Measurements from ENCODE around the gene CCDC50. TPM values are rescaled to one million over a fixed set of nuclear protein-coding genes. Genes with fewer than 3 reads are reported as not detected.

CCDC50 gene
- total RNA-seq, 4 donors from 2014 or later: 133 to 248 (median 194) TPM

GRCh38 chr3:191391861-191392808, 62.9 kb downstream of the CCDC50 start:
- H3K27me3 ChIP-seq: no peaks in the 10 kb centered on the region
- no peak for ATAC-seq
- no peaks in the 10 kb centered on the region for H3K9me3 ChIP-seq
- peaks cover 0 to 39% of the 10 kb centered on the region in 2 donors for H3K36me3 ChIP-seq
- H3K27ac ChIP-seq: no peak overlapping the region
- peaks cover 0 to 8% (median 0%) of the 10 kb centered on the region in 3 donors for H3K4me1 ChIP-seq
- TF ChIP-seq EP300 (IDR thresholded peaks at IDR 0.05) (no peak), POLR2A (IDR thresholded peaks at IDR 0.05) (no peak), CTCF (IDR thresholded peaks at IDR 0.05) (no peak), POLR2AphosphoS5 (IDR thresholded peaks at IDR 0.05) (no peak)
- 92 to 100% methylated on average over 2 of the region's 2 CpGs for WGBS, 2 donors (ENCODE audit: low coverage in 1 of 2)
- no peak overlapping the region for H3K4me3 ChIP-seq

- TF ChIP-seq CTCF (IDR thresholded peaks at IDR 0.05) (no peak), POLR2A (IDR thresholded peaks at IDR 0.05) (no peak), POLR2AphosphoS5 (IDR thresholded peaks at IDR 0.05) (no peak), EP300 (IDR thresholded peaks at IDR 0.05) (no peak)
- H3K4me3 ChIP-seq: no peak overlapping the region
- H3K27me3 ChIP-seq: no peaks in the 10 kb centered on the region
- H3K9me3 ChIP-seq: no peaks in the 10 kb centered on the region
- peaks cover 0 to 8% (median 0%) of the 10 kb centered on the region in 3 donors for H3K4me1 ChIP-seq
- H3K27ac ChIP-seq: no peak overlapping the region
- H3K36me3 ChIP-seq: peaks cover 0 to 49% of the 10 kb centered on the region in 2 donors
- ATAC-seq: no peak
Observed at GRCh38 chr3:191393146-191393545, 64.0 kb downstream of the CCDC50 start.

DNA sequence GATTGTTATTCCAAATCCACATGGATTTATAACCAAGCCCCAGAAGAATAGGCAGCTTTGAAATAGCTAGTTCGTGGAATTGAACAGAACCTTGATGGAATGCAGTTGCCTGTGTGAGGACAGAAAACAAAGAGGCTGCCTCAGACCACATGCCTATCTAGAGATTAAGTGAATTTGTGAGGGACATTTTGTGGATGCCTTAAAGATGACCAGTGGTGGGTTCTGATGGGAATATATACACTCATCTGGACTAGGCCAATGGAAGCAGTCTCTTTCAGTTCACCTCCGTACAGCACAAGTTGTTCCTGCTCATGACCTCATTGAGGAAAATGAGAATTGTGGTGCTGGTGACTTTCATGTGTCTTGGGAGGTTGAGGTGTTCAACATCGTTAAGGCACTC, 68.6 kb downstream of the CCDC50 start:
- peaks cover 0 to 7% (median 0%) of the 10 kb centered on the region in 3 donors for H3K4me1 ChIP-seq
- no peak for ATAC-seq
- 77 to 88% methylated on average over 3 of the region's 3 CpGs for WGBS, 2 donors (ENCODE audit: low coverage in 1 of 2)
- no peak overlapping the region for H3K27ac ChIP-seq
- H3K36me3 ChIP-seq: peaks cover 0 to 16% of the 10 kb centered on the region in 2 donors
- no peaks in the 10 kb centered on the region for H3K9me3 ChIP-seq
- no peak overlapping the region for H3K4me3 ChIP-seq
- H3K27me3 ChIP-seq: no peaks in the 10 kb centered on the region
- TF ChIP-seq POLR2AphosphoS5 (IDR thresholded peaks at IDR 0.05) (no peak), POLR2A (IDR thresholded peaks at IDR 0.05) (no peak), EP300 (IDR thresholded peaks at IDR 0.05) (no peak), CTCF (IDR thresholded peaks at IDR 0.05) (no peak)

DNA sequence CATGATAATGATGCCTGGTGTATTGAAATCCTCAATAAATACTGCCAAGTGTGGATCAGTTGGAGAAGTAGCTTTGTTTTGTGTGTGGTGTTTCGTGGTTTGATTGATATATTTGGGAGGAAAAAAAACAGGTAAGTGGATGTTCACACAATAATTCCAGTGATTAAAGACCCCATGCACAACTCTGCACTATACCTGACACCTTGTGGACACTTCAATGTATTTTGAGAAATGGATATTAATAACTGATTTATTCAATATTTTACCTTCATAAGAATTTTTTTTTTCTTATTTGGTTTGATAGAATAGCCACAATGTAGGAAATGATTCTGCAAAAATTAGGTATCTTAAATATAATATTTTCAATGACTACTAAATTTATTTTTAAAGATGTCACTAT, 69.4 kb downstream of the CCDC50 start:
- no peaks in the 10 kb centered on the region for H3K4me1 ChIP-seq
- no peaks in the 10 kb centered on the region for H3K9me3 ChIP-seq
- no peak overlapping the region for H3K4me3 ChIP-seq
- WGBS, 2 donors (ENCODE audit: low coverage in 1 of 2): 94 to 100% methylated on average over 1 of the region's 1 CpG
- TF ChIP-seq CTCF (IDR thresholded peaks at IDR 0.05) (no peak), EP300 (IDR thresholded peaks at IDR 0.05) (no peak)
- H3K36me3 ChIP-seq: peaks cover 0 to 13% of the 10 kb centered on the region in 2 donors
- no peak overlapping the region for H3K27ac ChIP-seq
- H3K27me3 ChIP-seq: no peaks in the 10 kb centered on the region
- ATAC-seq: no peak

- 91 to 100% methylated on average over 1 to 2 of the region's 3 CpGs for WGBS, 2 donors (ENCODE audit: low coverage in 1 of 2)
- Histone ChIP-seq H3K4me3 (no peak overlapping the region), H3K36me3 (peaks cover 0 to 13% of the 10 kb centered on the region in 2 donors)
Observed at GRCh38 chr3:191399918-191400317, 70.7 kb downstream of the CCDC50 start.

More at GRCh38 chr3:191399918-191400317, 70.7 kb downstream of the CCDC50 start:
- no peaks in the 10 kb centered on the region for H3K27me3 ChIP-seq
- H3K9me3 ChIP-seq: no peaks in the 10 kb centered on the region
- no peak for ATAC-seq
- TF ChIP-seq POLR2AphosphoS5 (IDR thresholded peaks at IDR 0.05): no peak
- no peak for TF ChIP-seq EP300 (IDR thresholded peaks at IDR 0.05)
- TF ChIP-seq POLR2A (IDR thresholded peaks at IDR 0.05): no peak
- no peak for TF ChIP-seq CTCF (IDR thresholded peaks at IDR 0.05)
- no peaks in the 10 kb centered on the region for H3K4me1 ChIP-seq
- no peak overlapping the region for H3K27ac ChIP-seq
